Glutamatergic neuron (in vitro differentiated cells): ENCODE measurements around the gene RNF180. TPM values are rescaled to one million over a fixed set of nuclear protein-coding genes. Genes with fewer than 3 reads are reported as not detected.
A peak's percentile ranks its signal among the peaks of the same experiment; 100 is the strongest.

Source experiments
- DNase-seq: peaks from one replicate; pipeline ENCODE4 v3.0.0; 2022
- H3K27ac Mint-ChIP-seq: one replicate; pipeline ENCODE4 v1.8.0; 2020; ENCODE audit warnings: mild to moderate bottlenecking, mixed read lengths, inconsistent platforms; ENCODE audit not compliant: unreplicated experiment
- H3K27me3 Mint-ChIP-seq: one replicate; pipeline ENCODE4 v1.8.0; 2020; ENCODE audit warnings: mild to moderate bottlenecking, moderate library complexity, mixed read lengths, inconsistent platforms; ENCODE audit not compliant: unreplicated experiment
- H3K36me3 Mint-ChIP-seq: one replicate; pipeline ENCODE4 v1.8.0; 2020; ENCODE audit warnings: mild to moderate bottlenecking, mixed read lengths, inconsistent platforms; ENCODE audit not compliant: unreplicated experiment
- H3K4me1 Mint-ChIP-seq: one replicate; pipeline ENCODE4 v1.8.0; 2020; ENCODE audit warnings: mild to moderate bottlenecking, low read depth, mixed read lengths, inconsistent platforms; ENCODE audit not compliant: unreplicated experiment
- H3K4me3 Mint-ChIP-seq: one replicate; pipeline ENCODE4 v1.8.0; 2020; ENCODE audit warnings: mild to moderate bottlenecking, mixed read lengths, inconsistent platforms; ENCODE audit not compliant: unreplicated experiment
- H3K9me3 Mint-ChIP-seq: one replicate; pipeline ENCODE4 v1.8.0; 2020; ENCODE audit warnings: mild to moderate bottlenecking, moderate library complexity, mixed read lengths, inconsistent platforms; ENCODE audit not compliant: unreplicated experiment
- CTCF ChIP-seq: fragments of 200-600 bp; sonication (generic); IDR thresholded peaks from one replicate; pipeline ENCODE4 v1.5.0; 2021; ENCODE audit not compliant: partially characterized antibody, unreplicated experiment
- long read RNA-seq: library from polyadenylated mRNA; unstranded; transcript quantifications from one replicate; pipeline ENCODE4 v2.0.0, GENCODE V29; 2020; ENCODE audit not compliant: unreplicated experiment
- total RNA-seq: library from RNA; stranded (reverse); fragmentation: NEBNext Ultra II Directional; extraction: Animal tissue kit (Norgen Biotek cat#: 25700); gene quantifications from one replicate; pipeline ENCODE4 v1.2.1, GENCODE V29; 2021; ENCODE audit not compliant: unreplicated experiment

Gene RNF180
- 9.1 TPM for total RNA-seq
- long read RNA-seq = 0 reads

DNA sequence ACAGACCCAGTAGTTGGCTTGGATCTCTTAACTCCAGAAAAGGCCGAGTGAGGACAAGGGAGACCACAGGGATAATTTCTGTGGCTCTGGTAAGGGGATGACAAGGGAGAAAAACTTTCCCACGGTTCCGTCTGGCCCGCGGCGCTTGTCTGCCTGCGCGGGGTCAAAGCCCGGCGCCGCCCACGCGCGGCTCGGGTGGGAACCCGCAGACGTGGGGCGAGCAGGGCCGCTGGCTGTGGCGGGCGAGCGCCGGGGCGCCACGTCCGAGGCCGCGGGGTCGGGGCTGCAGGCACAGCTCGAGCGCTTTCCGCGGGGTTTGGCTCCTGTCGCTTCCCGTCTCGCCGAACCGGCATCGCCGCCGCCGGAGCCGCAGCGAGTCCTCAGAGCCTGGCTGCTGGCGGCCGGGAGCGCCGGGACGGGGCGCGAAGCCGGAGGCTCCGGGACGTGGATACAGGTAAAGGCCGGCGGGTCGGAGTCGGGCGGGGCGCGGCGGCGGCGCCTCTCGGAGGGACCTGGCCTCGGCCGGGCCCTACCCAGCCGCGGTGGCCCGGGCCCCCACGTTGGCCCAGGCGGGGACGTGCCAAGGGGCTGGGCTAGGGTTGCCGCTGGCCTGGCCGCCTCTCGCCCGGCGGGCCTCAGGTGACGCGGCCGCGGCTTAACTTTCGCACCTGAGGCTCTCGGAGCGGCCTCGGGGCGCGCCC is at the start of gene RNF180:
Gene RNF180, plus strand, starts transcription at position 344 of the 701 bp plus-strand sequence. CDS start 34,965 bp downstream, outside the sequence.
- DNase-seq = peak; percentile 80
- Mint-ChIP-seq H3K4me1 (peaks cover 2% of the 10 kb centered on the region), H3K4me3 (peak within 1 kb of the TSS; percentile 94), H3K9me3 (peaks cover 4% of the 10 kb centered on the region), H3K27ac (peak within 1 kb of the TSS; percentile 14), H3K27me3 (peaks cover 6% of the 10 kb centered on the region), H3K36me3 (no peaks in the 10 kb centered on the region)
- TF ChIP-seq CTCF = no peak

DNA sequence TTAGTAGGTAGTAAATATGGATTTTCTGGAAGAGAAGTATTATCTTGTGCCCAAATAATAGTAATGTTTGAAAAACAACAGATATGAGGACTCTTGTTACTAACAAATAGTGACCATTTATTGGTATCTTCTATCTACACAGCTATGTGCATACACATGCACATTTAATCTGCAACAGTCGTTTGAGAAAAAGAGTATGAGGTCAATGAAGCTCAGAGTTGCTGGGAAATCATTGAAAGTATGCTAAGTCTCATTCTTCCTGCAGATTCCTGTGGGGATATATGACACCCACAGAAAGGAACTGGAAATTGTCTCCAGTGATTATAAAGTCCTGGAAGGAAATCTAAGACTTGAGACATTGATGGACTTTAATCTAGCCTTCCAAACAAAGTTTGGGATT is 40.1 kb upstream of the RNF180 start:
- Mint-ChIP-seq H3K4me1 (no peaks in the 10 kb centered on the region), H3K27me3 (no peaks in the 10 kb centered on the region), H3K9me3 (no peaks in the 10 kb centered on the region), H3K27ac (no peak overlapping the region), H3K36me3 (no peaks in the 10 kb centered on the region), H3K4me3 (no peak overlapping the region)
- no peak for TF ChIP-seq CTCF
- no peak for DNase-seq

DNA sequence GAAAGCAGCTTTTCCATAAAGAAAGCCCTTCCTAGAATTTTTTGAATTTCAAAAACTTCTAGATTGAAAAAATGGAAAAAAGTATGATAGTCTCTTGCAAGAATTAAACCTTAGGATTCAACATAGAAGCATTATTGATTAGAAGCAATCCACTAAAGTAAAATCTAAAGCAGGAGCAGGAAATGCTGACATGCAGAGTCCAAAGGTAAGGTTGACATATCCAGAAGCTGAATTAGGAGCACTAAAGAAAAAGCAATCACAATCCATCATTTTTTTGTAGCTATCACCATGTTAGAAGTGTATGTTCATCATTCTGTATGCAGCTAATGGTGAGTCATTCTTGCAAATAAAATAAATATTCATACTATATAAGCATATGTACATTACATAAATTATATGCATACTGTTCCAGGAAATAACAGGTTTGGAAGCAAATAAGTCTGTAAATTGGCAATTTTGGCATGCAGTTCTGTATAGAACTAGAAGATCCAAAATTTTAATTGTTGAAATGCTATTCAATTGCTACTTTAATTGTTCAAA is 39.4 kb upstream of the RNF180 start:
- no peak for TF ChIP-seq CTCF
- no peaks in the 10 kb centered on the region for H3K9me3 Mint-ChIP-seq
- H3K27me3 Mint-ChIP-seq = no peaks in the 10 kb centered on the region
- no peak for DNase-seq
- no peaks in the 10 kb centered on the region for H3K4me1 Mint-ChIP-seq
- H3K27ac Mint-ChIP-seq = no peak overlapping the region
- H3K4me3 Mint-ChIP-seq = no peak overlapping the region
- H3K36me3 Mint-ChIP-seq = no peaks in the 10 kb centered on the region

- no peak for DNase-seq
- Mint-ChIP-seq H3K27me3 (peaks cover 2% of the 10 kb centered on the region), H3K4me3 (no peak overlapping the region), H3K27ac (no peak overlapping the region), H3K9me3 (no peaks in the 10 kb centered on the region), H3K4me1 (no peaks in the 10 kb centered on the region), H3K36me3 (no peaks in the 10 kb centered on the region)
- no peak for TF ChIP-seq CTCF
These were observed 25.6 kb upstream of the RNF180 start for GRCh38 chr5:64140018-64140417.

- DNase-seq = no peak
- H3K4me3 Mint-ChIP-seq = no peak overlapping the region
- no peak overlapping the region for H3K27ac Mint-ChIP-seq
- H3K4me1 Mint-ChIP-seq = no peaks in the 10 kb centered on the region
- H3K9me3 Mint-ChIP-seq = no peaks in the 10 kb centered on the region
- H3K27me3 Mint-ChIP-seq = no peaks in the 10 kb centered on the region
- TF ChIP-seq CTCF = no peak
- H3K36me3 Mint-ChIP-seq = no peaks in the 10 kb centered on the region
These were observed 21.0 kb upstream of the RNF180 start for GRCh38 chr5:64144425-64145215.
